Neural progenitor cell (in vitro differentiated cells): ENCODE results near the gene ITM2A. TPM values are rescaled to one million over a fixed set of nuclear protein-coding genes. Genes with fewer than 3 reads are reported as not detected.

Experiments
- DNase-seq: peaks from one replicate; pipeline ENCODE4 v3.0.0-alpha.2; 2016; ENCODE audit warnings: low spot score
- H2AFZ ChIP-seq: fragments of 200-600 bp; sonication (generic); replicated peaks from 2 replicates; pipeline ENCODE4 v1.6.1; 2016; ENCODE audit warnings: antibody characterized with exemption
- H3F3A ChIP-seq: fragments of 200-600 bp; sonication (generic); 2 replicates; pipeline ENCODE4 v1.6.1; 2016; ENCODE audit warnings: antibody characterized with exemption, low read depth
- H3K27ac ChIP-seq: fragments of 200-600 bp; sonication (generic); 2 replicates; pipeline ENCODE4 v1.5.1; 2016; ENCODE audit warnings: mild to moderate bottlenecking
- H3K27me3 ChIP-seq: fragments of 200-600 bp; sonication (generic); 2 replicates; pipeline ENCODE4 v1.6.1; 2016; ENCODE audit warnings: mild to moderate bottlenecking, moderate library complexity
- H3K36me3 ChIP-seq: fragments of 200-600 bp; sonication (generic); 2 replicates; pipeline ENCODE4 v1.5.1; 2016
- H3K4me1 ChIP-seq: fragments of 200-600 bp; sonication (generic); 2 replicates; pipeline ENCODE4 v1.6.1; 2016; ENCODE audit warnings: mixed run types
- H3K4me2 ChIP-seq: fragments of 200-600 bp; sonication (generic); 2 replicates; pipeline ENCODE4 v1.6.1; 2016
- H3K4me3 ChIP-seq: fragments of 200-600 bp; sonication (generic); 2 replicates; pipeline ENCODE4 v1.5.1; 2016
- H3K79me2 ChIP-seq: fragments of 200-600 bp; sonication (generic); 2 replicates; pipeline ENCODE4 v1.6.1; 2016; ENCODE audit warnings: low read depth
- H3K9ac ChIP-seq: fragments of 200-600 bp; sonication (generic); 2 replicates; pipeline ENCODE4 v1.6.1; 2016
- H3K9me3 ChIP-seq: fragments of 200-600 bp; sonication (generic); 2 replicates; pipeline ENCODE4 v1.5.1; 2016; ENCODE audit warnings: low read depth
- H4K20me1 ChIP-seq: fragments of 200-600 bp; sonication (generic); 2 replicates; pipeline ENCODE4 v1.6.1; 2016; ENCODE audit warnings: low read depth
- H3K27ac Mint-ChIP-seq: 3 replicates; pipeline ENCODE4 v1.8.0; 2021; ENCODE audit warnings: mixed read lengths
- H3K27me3 Mint-ChIP-seq: 2 replicates; pipeline ENCODE4 v1.8.0; 2022; ENCODE audit warnings: low read depth, mild to moderate bottlenecking, inconsistent platforms, moderate library complexity, mixed read lengths; ENCODE audit not compliant: insufficient read depth
- H3K36me3 Mint-ChIP-seq: 3 replicates; pipeline ENCODE4 v1.8.0; 2021; ENCODE audit warnings: mixed read lengths
- H3K4me1 Mint-ChIP-seq: 3 replicates; pipeline ENCODE4 v1.8.0; 2021; ENCODE audit warnings: mixed read lengths
- H3K4me3 Mint-ChIP-seq: 3 replicates; pipeline ENCODE4 v1.8.0; 2021; ENCODE audit warnings: mild to moderate bottlenecking, moderate library complexity, mixed read lengths
- H3K9me3 Mint-ChIP-seq: 3 replicates; pipeline ENCODE4 v1.8.0; 2020; ENCODE audit warnings: mixed read lengths
- EZH2 ChIP-seq: fragments of 200-600 bp; sonication (generic); IDR thresholded peaks from 2 replicates; pipeline ENCODE4 v1.6.1; 2017; ENCODE audit warnings: antibody characterized with exemption, mild to moderate bottlenecking, moderate library complexity
- EZH2phosphoT487 ChIP-seq: fragments of 200-600 bp; sonication (generic); IDR thresholded peaks from 2 replicates; pipeline ENCODE4 v1.6.1; 2017; ENCODE audit warnings: antibody characterized with exemption
- total RNA-seq: library from RNA; depleted of rRNA; stranded (reverse); fragments of >200 nt; gene quantifications from 2 replicates; pipeline ENCODE4 v1.2.3, GENCODE V29; 2015; ENCODE audit warnings: low replicate concordance
- TF ChIP-seq, protein P1 (sequence below): fragments of 200-600 bp; sonication (generic); IDR thresholded peaks from 2 replicates; pipeline ENCODE4 v1.5.1; 2017; ENCODE audit warnings: antibody characterized with exemption, mild to moderate bottlenecking

The ITM2A gene
- total RNA-seq, 1 donor from 2014 or later, result 2.2 TPM

GRCh38 chrX:79367907-79368306 lies 773 bp upstream of the ITM2A start:
- Histone ChIP-seq H3K27me3 (peaks cover 11% of the 10 kb centered on the region), H3K27ac (no peak overlapping the region), H3F3A (no peaks in the 10 kb centered on the region), H3K79me2 (no peaks in the 10 kb centered on the region), H4K20me1 (no peaks in the 10 kb centered on the region), H2AFZ (no peak overlapping the region), H3K4me1 (no peaks in the 10 kb centered on the region), H3K36me3 (no peaks in the 10 kb centered on the region), H3K4me2 (no peak overlapping the region), H3K9me3 (no peaks in the 10 kb centered on the region), H3K9ac (no peak overlapping the region), H3K4me3 (no peak overlapping the region)
- H3K27ac Mint-ChIP-seq, result no peak overlapping the region
- no peak for DNase-seq
- TF ChIP-seq, protein P1, sequence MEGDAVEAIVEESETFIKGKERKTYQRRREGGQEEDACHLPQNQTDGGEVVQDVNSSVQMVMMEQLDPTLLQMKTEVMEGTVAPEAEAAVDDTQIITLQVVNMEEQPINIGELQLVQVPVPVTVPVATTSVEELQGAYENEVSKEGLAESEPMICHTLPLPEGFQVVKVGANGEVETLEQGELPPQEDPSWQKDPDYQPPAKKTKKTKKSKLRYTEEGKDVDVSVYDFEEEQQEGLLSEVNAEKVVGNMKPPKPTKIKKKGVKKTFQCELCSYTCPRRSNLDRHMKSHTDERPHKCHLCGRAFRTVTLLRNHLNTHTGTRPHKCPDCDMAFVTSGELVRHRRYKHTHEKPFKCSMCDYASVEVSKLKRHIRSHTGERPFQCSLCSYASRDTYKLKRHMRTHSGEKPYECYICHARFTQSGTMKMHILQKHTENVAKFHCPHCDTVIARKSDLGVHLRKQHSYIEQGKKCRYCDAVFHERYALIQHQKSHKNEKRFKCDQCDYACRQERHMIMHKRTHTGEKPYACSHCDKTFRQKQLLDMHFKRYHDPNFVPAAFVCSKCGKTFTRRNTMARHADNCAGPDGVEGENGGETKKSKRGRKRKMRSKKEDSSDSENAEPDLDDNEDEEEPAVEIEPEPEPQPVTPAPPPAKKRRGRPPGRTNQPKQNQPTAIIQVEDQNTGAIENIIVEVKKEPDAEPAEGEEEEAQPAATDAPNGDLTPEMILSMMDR, result no peak
- TF ChIP-seq EZH2 (no peak), EZH2phosphoT487 (no peak)
- H3K9me3 Mint-ChIP-seq, result no peaks in the 10 kb centered on the region
- peak overlapping the region; percentile 87 for H3K4me3 Mint-ChIP-seq
- no peaks in the 10 kb centered on the region for H3K36me3 Mint-ChIP-seq
- no peaks in the 10 kb centered on the region for H3K27me3 Mint-ChIP-seq
- H3K4me1 Mint-ChIP-seq, result peaks cover 14% of the 10 kb centered on the region

DNA sequence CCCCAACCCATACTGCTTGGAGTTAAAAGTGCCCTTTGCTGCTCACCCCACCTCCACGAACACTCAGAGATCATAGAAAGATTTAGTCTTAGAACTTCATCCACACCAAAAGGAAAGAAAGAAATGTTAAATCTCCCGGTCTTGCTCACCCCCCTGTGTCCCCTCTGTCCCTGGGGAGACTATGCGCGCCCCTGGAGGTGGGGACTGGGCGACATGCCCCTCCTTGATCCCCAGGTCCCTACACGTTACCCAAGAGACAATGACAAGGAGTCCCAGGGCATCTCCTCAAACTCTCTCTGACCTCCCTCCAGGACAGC lies 620 bp downstream of the ITM2A start:
- no peaks in the 10 kb centered on the region for H3K9me3 Mint-ChIP-seq
- no peaks in the 10 kb centered on the region for H3K79me2 ChIP-seq
- no peaks in the 10 kb centered on the region for H3K4me1 ChIP-seq
- H3K9me3 ChIP-seq, result no peaks in the 10 kb centered on the region
- H3K27ac Mint-ChIP-seq, result no peak overlapping the region
- H2AFZ ChIP-seq, result peak overlapping the region; percentile 77
- H3K27me3 ChIP-seq, result peaks cover 11% of the 10 kb centered on the region
- no peak for DNase-seq
- H3K27ac ChIP-seq, result no peak overlapping the region
- H3K36me3 Mint-ChIP-seq, result no peaks in the 10 kb centered on the region
- H3K4me1 Mint-ChIP-seq, result peaks cover 14% of the 10 kb centered on the region
- H3K36me3 ChIP-seq, result no peaks in the 10 kb centered on the region
- no peak for TF ChIP-seq EZH2
- TF ChIP-seq EZH2phosphoT487, result no peak
- TF ChIP-seq, protein P1, result no peak
- peak overlapping the region; percentile 44 for H3K4me3 ChIP-seq
- peak overlapping the region; percentile 75 for H3K4me2 ChIP-seq
- H4K20me1 ChIP-seq, result no peaks in the 10 kb centered on the region
- H3F3A ChIP-seq, result no peaks in the 10 kb centered on the region
- H3K27me3 Mint-ChIP-seq, result no peaks in the 10 kb centered on the region
- H3K4me3 Mint-ChIP-seq, result peak overlapping the region; percentile 87
- H3K9ac ChIP-seq, result no peak overlapping the region

GRCh38 chrX:79365591-79365990 lies 1.5 kb downstream of the ITM2A start:
- H3K4me3 Mint-ChIP-seq, result no peak overlapping the region

More at GRCh38 chrX:79365591-79365990, 1.5 kb downstream of the ITM2A start:
- H3K9me3 ChIP-seq, result no peaks in the 10 kb centered on the region
- H3K27me3 ChIP-seq, result peaks cover 11% of the 10 kb centered on the region
- H4K20me1 ChIP-seq, result no peaks in the 10 kb centered on the region
- H2AFZ ChIP-seq, result no peak overlapping the region
- Mint-ChIP-seq H3K4me1 (peaks cover 14% of the 10 kb centered on the region), H3K9me3 (no peaks in the 10 kb centered on the region), H3K36me3 (no peaks in the 10 kb centered on the region), H3K27ac (no peak overlapping the region), H3K27me3 (no peaks in the 10 kb centered on the region)
- H3K27ac ChIP-seq, result no peak overlapping the region
- no peak overlapping the region for H3K9ac ChIP-seq
- H3F3A ChIP-seq, result no peaks in the 10 kb centered on the region
- TF ChIP-seq EZH2phosphoT487 (no peak), EZH2 (no peak)
- TF ChIP-seq, protein P1, result no peak
- no peak for DNase-seq
- no peaks in the 10 kb centered on the region for H3K36me3 ChIP-seq
- no peaks in the 10 kb centered on the region for H3K79me2 ChIP-seq
- no peaks in the 10 kb centered on the region for H3K4me1 ChIP-seq
- H3K4me3 ChIP-seq, result no peak overlapping the region
- no peak overlapping the region for H3K4me2 ChIP-seq
